ENCODE results near the gene MRPS15. TPM values are rescaled to one million over a fixed set of nuclear protein-coding genes. Genes with fewer than 3 reads are reported as not detected.
A peak's percentile ranks its signal among the peaks of the same experiment; 100 is the strongest.

Gene MRPS15
- total RNA-seq, 1 donor: 23.7 TPM

- DNase-seq (ENCODE audit: low read depth in 2 of 3, low spot score in 2 of 3): no peak
Measured at GRCh38 chr1:36432616-36433015, 31.6 kb downstream of the MRPS15 start.

- DNase-seq (ENCODE audit: low read depth in 2 of 3, low spot score in 2 of 3): no peak
Measured at GRCh38 chr1:36425791-36426190, 38.4 kb downstream of the MRPS15 start.

GRCh38 chr1:36421649-36422048, 42.5 kb downstream of the MRPS15 start:
- DNase-seq (ENCODE audit: low read depth in 2 of 3, low spot score in 2 of 3): no peak

GRCh38 chr1:36420836-36421317, 43.3 kb downstream of the MRPS15 start:
- peak; percentile 71 to 84 (median 78) for DNase-seq (ENCODE audit: low read depth in 2 of 3, low spot score in 2 of 3)

GRCh38 chr1:36420409-36420808, 43.8 kb downstream of the MRPS15 start:
- no peak for DNase-seq (ENCODE audit: low read depth in 2 of 3, low spot score in 2 of 3)

- DNase-seq (ENCODE audit: low read depth in 2 of 3, low spot score in 2 of 3): no peak
Measured at GRCh38 chr1:36419569-36419968, 44.6 kb downstream of the MRPS15 start.

GRCh38 chr1:36419140-36419539, 45.0 kb downstream of the MRPS15 start:
- DNase-seq (ENCODE audit: low read depth in 2 of 3, low spot score in 2 of 3): no peak

- no peak for DNase-seq (ENCODE audit: low read depth in 2 of 3, low spot score in 2 of 3)
Measured at GRCh38 chr1:36417931-36418330, 46.3 kb downstream of the MRPS15 start.

GRCh38 chr1:36415661-36416326, 48.4 kb downstream of the MRPS15 start:
- no peak for DNase-seq (ENCODE audit: low read depth in 2 of 3, low spot score in 2 of 3)

- no peak for DNase-seq (ENCODE audit: low read depth in 2 of 3, low spot score in 2 of 3)
Measured at GRCh38 chr1:36414384-36414783, 49.8 kb downstream of the MRPS15 start.

GRCh38 chr1:36411674-36412648, 52.2 kb downstream of the MRPS15 start:
- peak in 2 of 3 donors; percentile 52 to 60 for DNase-seq (ENCODE audit: low read depth in 2 of 3, low spot score in 2 of 3)

- DNase-seq (ENCODE audit: low read depth in 2 of 3, low spot score in 2 of 3): no peak
Measured at GRCh38 chr1:36408479-36408878, 55.7 kb downstream of the MRPS15 start.

- no peak for DNase-seq (ENCODE audit: low read depth in 2 of 3, low spot score in 2 of 3)
Measured at GRCh38 chr1:36406440-36406839, 57.7 kb downstream of the MRPS15 start.

Small RNA genes within 50 kb of the gene (small RNA-seq; reads per million reads assigned to genes)
- gene SNORA63C: 1.7 reads per million, percentile 60 among the genes with 10 or more reads in this experiment

Other genes with a start within 250 kb of the MRPS15 start
- gene THRAP3, start 239.9 kb downstream of the MRPS15 start, total RNA-seq: 42.8 TPM
- gene SH3D21, start 158.0 kb downstream of the MRPS15 start, total RNA-seq: 7.5 TPM
- 143 TPM for gene EVA1B, start 140.7 kb downstream of the MRPS15 start, total RNA-seq
- 32.0 TPM for gene STK40, start 78.5 kb downstream of the MRPS15 start, total RNA-seq
- 16.7 TPM for gene LSM10, start 66.5 kb downstream of the MRPS15 start, total RNA-seq
- 3.2 TPM for gene OSCP1, start 13.9 kb downstream of the MRPS15 start, total RNA-seq
- 166 TPM for gene CSF3R, start 18.5 kb upstream of the MRPS15 start, total RNA-seq

All from hematopoietic multipotent progenitor cell (in vitro differentiated cells).